HG02588 (cell line): ENCODE measurements around the gene MT3.
A peak's percentile ranks its signal among the peaks of the same experiment; 100 is the strongest.

Experiments
- ATAC-seq: cut with Tn5 transposase; IDR thresholded peaks from one replicate; pipeline ENCODE4 v1.9.1; 2021; ENCODE audit warnings: mild to moderate bottlenecking, moderate library complexity; ENCODE audit not compliant: unreplicated experiment

The MT3 gene

DNA sequence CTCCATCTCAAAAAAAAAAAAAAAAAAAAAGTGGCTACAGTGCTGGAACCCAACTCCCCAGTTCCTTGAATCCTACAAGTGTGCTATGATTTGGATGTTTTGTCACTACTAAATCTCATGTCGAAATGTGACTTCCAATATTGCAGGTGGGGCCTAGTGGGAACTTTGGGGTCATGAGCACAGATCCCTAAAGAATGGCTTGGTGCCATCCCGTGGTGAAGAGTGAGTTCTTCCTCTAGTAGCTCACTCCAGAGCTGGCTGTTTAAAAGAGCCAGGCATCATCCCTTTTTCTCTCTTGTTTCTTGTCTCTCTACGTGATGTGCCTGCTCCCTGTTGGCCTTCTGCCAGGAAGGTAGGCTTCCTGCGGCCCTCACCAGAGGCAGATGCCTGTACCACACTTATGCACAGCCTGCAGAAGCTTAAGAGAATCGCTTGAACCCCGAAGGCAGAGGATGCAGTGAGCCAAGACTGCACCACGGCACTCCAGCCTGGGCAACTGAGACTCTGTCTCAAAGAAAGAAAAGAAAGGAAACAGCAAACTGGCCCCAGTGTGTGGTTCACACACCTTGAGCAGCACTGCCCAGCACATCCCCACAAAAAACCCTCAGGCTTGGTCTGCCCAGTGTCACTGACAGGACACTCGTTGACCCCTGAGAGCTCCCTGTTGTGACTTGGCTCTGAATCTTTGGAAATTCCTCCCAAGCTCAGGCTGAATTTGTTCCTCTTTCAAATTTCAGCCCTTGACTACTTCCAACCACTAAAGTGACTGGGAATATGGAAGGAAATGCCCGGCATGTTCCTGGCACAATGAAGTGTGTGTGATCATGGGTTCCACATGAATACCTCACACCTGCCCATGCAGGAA is 39.4 kb downstream of the MT3 start:
- no peak for ATAC-seq

DNA sequence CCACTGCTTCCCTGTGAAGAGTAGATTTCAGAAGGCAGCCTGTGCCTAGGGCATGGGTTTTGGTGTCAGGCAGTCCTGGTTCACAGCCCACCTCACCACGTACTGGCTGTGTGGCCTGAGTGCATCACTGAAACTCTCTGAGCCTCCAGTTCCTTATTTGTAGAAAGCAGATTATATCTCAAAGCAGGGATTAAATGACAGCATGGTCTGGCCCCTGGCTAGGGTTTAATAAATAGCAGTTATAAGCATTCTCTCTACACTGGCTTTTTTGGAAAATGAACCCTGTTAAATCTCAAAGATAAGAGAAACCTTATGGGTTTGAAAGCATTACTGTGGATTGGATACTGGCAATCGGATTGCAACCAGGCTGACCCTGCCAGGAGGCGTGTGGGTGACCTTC is 40.2 kb downstream of the MT3 start:
- no peak for ATAC-seq

DNA sequence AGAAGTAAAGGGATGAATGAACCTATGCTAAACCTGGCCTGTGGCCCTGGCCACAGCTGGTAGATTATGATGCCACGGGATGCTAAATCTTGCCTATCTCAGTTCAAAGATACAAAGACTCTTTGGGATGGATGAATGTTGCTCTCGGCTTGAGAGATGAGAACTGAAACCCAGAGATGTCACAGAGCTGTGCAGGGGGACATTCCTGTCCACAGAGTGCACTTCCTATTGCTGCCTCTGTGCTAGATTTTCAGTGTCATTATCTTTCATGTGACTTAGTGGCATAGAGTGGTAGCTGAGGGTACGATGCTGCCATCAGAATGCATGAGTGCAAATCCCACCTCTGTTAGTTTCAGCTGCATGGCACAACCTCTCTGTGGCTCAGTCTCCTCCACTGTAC is 40.8 kb downstream of the MT3 start:
- peak; percentile 65 for ATAC-seq

DNA sequence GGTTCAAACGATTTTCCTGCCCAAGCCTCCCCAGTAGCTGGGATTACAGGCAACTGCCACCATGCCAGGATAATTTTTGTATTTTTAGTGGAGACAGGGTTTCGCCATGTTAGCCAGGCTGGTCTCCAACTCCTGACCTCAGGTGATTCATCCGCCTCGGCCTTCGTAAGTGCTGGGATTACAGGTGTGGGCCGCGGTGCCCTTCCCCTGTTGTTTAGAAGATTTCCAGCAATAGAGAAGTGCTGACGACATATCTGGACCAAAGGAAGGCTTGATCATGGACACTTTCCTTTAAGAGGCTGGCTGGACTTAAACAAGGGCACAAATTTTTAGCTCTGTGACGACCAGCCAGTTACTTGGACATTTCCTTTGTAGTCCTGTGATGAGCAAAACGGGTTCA is 41.9 kb downstream of the MT3 start:
- no peak for ATAC-seq

DNA sequence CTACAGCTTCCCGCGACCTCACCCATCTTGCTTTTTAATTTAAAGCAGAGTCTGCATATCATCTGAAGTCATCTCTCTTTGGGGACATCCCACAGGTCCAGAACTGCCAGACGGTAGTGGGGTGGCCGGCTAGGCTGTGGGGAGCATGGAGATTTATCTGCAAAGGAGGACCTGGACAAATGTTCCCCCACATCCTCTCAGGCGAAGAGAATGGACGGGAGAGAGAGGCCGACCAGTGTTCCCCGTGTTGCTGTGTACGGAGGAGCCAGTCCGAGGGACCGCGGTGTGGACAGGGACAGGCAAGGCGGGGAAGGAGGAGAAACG is 42.5 kb downstream of the MT3 start:
- ATAC-seq: no peak

DNA sequence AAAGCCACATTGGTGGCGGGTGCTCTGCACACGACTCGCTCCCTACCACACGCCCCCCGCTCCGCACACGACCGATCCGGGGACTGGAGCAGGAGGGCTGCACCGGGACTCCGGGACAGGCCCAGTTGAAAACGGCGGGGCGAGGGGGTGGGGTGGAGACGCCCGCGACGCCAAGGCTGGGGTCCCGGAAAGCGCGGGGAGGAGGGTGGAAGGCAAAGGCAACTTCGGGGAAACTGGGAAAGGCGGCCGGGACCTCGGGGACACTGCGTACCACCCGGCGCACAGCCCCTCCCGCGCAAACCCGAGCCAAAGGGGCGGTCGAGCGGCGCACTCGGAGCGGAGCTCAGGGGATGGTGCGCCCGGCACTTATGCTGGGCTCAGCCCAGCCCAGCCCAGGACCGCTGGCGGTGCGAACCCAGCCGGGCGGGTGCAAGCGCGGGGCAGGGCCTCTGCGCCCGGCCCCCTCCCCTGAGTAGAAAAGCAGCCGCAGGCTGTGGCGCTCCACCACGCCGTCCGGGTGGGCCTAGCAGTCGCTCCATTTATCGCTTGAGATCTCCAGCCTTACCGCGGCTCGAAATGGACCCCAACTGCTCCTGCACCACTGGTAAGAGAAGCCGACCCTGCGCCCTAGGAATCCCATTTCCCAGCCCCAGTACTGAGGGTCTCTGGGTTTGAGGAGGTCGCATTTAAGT is 43.0 kb downstream of the MT3 start, which contains the start of gene MT1M:
MT1M (plus strand) TSS at position 504 of the 692 bp plus-strand sequence; CDS start at position 577, 73 bp downstream.
- ATAC-seq: no peak

DNA sequence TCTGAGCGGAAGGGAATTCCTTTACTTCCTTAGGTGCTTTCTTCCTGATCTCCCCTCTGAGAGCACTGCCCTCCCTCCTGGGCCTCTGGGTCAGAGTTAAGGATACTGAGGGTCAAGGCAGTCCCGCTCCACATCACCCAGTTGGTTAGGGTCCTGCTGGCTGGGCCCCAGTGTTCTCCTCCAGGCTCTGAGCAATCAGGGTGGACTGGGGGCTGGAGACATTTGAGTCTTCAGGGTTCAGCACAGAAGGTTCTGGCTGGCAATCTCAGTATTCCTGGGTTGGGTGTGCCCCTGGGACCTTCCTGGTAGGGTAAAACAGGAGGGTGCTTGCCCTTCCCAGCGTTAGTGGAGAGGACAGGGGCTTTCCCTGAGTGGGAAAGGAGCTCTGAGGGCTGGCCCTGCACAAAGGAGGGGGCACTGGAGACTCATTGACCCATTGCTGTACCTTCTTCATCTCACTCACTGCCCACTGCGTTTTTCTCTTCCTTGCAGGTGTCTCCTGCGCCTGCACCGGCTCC is 43.6 kb downstream of the MT3 start:
- ATAC-seq: no peak

DNA sequence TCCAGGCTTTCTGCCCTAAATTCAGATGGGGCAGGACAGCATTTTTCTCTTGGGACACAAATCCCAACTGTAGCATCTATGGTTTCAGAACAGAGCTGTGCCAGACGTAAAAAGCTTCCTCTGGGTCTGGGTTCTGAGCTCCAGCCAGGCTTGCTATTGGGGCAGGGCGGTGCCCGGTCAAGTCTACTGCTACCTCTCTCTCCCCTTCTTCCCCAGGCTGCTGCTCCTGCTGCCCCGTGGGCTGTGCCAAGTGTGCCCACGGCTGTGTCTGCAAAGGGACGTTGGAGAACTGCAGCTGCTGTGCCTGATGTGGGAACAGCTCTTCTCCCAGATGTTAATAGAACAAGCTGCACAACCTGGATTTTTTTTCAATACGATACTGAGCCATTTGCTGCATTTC is 44.2 kb downstream of the MT3 start:
- no peak for ATAC-seq

DNA sequence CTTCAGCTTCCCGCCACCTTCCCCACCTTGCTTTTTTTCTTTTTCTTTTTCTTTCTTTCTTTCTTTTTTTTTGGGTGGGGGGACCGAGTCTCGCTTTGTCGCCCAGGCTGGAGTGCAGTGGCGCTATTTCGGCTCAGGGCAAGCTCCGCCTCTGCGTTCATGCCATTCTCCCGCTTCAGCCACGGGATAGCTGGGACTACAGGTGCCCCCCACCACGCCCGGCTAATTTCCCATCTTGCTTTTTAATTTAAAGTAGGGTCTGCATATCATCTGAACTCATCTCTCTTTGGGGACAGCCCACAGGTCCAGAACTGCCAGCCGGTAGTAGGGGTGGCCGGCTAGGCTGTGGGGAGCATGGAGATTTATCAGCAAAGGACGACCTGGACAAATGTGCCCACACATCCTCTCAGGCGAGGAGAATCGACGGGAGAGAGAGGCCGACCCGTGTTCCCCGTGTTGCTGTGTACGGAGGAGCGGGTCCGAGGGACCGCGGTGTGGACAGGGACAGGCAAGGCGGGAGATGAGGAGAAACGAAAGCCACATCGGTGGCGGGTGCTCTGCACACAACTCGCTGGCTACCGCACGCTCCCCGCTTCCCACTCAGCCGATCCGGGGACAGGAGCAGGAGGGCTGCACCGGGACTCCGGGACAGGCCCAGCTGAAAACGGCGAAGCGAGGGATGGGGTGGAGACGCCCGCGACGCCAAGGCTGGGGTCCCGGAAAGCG is 45.5 kb downstream of the MT3 start:
- ATAC-seq: no peak

DNA sequence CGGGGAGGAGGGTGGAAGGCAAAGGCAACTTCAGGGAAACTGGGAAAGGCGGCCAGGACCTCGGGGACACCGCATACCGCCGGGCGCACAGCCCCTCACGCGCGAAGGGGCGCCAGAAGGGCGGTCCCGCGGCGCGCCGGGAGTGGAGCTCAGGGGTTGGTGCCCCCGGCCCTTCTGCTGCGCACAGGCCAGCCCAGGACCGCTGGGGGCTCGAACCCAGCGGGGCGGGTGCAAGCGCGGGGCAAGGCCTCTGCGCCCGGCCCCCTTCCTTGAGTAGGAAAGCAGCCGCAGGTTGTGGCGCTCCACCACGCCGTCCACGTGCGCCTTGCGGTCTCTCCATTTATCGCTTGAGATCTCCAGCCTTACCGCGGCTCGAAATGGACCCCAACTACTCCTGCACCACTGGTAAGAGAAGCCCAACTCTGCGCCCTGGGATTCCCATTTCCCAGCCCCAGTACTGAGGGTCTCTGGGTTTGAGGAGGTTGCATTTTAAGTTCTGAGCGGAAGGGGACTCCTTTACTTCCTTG is 46.2 kb downstream of the MT3 start:
- no peak for ATAC-seq

DNA sequence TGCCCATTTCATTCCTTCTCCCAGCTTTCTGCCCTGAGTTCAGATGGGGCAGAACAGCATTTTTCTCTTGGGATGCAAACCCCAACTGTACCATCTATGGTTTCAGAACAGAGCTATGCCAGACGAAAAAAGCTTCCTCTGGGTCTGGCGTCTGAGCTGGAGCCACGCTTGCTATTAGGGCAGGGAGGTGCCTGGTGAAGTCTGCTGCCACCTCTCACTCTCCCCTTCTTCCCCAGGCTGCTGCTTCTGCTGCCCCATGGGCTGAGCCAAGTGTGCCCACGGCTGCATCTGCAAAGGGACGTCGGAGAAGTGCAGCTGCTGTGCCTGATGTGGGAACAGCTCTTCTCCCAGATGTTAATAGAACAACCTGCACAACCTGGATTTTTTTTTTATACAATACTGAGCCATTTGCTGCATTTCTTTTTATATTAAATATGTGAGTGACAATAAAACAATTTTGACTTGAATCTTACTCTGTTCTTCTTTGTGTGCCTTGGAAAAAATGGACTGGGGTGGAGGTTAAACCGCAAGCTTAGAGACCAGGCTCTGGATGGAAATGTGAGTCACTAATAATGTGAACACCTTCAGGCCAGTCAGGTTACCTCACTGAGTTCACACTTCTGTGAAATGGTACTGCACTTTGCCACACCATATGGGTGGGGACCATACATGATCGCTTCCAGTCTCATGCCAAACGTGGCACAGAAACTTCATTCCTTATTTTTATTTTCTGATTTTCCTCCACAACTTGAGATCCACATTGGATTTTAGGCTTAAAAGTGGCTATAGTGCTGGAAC is 47.5 kb downstream of the MT3 start:
- ATAC-seq: no peak

DNA sequence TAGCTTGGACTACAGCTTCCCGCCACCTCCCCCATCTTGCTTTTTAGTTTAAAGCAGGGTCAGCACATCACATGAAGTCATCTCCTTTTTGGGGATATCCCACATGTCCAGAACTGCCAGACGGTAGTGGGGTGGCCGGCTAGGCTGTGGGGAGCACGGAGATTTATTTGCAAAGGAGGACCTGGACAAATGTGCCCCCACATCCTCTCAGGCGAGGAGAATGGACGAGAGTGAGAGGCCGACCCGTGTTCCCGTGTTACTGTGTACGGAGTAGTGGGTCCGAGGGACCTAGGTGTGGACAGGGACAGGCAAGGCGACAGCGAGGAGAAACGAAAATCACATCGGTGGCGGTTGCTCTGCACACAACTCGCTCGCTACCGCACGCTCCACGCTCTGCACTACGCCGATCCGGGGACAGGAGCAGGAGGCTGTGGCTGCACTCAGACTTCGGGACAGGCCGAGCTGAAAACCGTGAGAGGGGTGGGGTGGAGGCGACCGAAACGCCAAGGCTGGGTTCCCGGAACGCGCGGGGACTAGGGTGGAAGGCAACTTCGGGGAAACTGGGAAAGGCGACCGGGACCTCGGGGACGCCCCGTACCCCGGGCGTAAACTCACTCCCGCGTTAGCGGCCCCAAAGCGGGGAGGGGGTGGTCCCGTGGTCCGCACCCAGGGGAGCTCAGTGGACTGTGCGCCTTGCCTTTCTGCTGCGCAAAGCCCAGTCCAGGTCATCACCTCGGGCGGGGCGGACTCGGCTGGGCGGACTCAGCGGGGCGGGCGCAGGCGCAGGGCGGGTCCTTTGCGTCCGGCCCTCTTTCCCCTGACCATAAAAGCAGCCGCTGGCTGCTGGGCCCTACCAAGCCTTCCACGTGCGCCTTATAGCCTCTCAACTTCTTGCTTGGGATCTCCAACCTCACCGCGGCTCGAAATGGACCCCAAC is 48.8 kb downstream of the MT3 start, which contains the start of gene MT1A:
MT1A (plus strand) TSS at position 853 of the 937 bp plus-strand sequence; CDS start at position 926, 73 bp downstream.
- no peak for ATAC-seq

DNA sequence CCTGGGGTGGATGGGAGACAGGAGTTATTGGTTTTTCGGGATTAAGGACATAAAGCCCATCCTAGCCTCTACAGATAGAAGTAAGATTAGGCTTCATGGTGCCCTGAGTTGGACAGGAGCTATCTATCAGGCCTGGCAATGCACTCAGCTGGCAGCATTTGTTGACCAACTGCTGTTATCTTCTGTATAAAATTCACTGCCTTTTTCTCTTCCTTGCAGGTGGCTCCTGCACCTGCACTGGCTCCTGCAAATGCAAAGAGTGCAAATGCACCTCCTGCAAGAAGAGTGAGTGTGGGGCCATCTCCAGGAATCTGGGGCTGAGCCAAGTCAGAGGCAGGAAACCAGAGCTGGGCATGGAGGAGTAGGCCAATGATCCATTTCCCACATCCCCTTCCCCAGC is 49.7 kb downstream of the MT3 start:
- ATAC-seq: no peak

DNA sequence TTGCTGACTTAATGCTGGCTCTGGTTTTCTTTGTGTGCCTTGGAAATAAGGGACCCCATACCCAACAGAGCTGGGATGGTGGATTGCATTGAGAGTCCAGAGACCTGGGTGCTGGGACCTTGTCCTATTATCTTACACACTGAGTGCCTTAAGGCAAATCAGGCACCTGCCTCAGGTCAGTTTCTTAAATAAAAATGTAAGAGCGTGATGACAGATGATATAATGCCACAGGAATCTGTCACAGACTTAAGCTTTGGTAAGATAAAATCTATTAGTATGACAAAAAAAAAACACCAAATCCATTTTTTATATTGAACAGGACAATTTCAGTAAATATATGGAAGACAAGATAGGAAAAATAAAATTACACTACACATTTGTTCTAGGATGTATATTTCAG is 50.7 kb downstream of the MT3 start:
- no peak for ATAC-seq
